Measurements from ENCODE around the gene SLC7A14.

DNA sequence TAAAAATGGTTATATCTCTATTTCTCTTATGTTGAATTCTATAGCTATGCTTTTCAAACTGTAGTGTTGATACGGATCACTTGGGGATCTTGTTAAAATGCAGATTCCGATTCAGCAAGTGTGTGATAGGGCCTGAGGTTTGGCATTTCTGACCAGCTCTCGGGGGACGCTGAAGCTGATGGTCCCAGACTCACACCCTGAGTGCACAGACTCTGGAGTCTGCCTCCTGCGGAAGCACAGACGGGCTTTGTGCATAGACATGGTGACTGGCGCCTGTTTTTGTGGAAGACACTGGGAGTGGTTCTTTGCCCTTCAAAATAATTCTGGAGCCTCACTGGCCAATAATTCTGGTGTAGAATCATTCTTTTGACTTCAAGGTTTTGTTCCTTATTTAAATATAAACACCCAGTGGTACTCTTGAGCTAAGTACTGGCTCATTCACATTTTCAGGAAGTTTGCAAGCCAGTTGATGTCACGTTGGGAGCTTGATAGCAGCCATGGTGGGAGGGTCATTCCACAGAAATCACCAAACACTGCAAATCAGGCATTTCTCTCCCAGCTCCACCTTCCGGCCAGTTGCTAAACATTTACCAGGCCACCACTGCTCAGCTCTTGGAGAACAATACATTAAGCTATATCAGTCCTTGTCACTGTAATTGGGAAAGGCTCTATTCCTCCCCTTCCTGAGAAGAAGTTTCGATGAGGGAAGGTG, 148.0 kb downstream of the SLC7A14 start:
- TF ChIP-seq, protein P1, sequence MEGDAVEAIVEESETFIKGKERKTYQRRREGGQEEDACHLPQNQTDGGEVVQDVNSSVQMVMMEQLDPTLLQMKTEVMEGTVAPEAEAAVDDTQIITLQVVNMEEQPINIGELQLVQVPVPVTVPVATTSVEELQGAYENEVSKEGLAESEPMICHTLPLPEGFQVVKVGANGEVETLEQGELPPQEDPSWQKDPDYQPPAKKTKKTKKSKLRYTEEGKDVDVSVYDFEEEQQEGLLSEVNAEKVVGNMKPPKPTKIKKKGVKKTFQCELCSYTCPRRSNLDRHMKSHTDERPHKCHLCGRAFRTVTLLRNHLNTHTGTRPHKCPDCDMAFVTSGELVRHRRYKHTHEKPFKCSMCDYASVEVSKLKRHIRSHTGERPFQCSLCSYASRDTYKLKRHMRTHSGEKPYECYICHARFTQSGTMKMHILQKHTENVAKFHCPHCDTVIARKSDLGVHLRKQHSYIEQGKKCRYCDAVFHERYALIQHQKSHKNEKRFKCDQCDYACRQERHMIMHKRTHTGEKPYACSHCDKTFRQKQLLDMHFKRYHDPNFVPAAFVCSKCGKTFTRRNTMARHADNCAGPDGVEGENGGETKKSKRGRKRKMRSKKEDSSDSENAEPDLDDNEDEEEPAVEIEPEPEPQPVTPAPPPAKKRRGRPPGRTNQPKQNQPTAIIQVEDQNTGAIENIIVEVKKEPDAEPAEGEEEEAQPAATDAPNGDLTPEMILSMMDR (conservative IDR thresholded peaks at IDR 0.05), result no peak
- no peak for TF ChIP-seq ZFX (IDR thresholded peaks at IDR 0.05)

All from C4-2B (cell line).